Peyer's patch (tissue), 4 donors: Measurements from ENCODE around the gene RBM19. TPM values are rescaled to one million over a fixed set of nuclear protein-coding genes. Genes with fewer than 3 reads are reported as not detected.

Experiments used
- DNase-seq, 3 donors: peaks; one replicate each; pipeline ENCODE4 v3.0.0-alpha.2; 2017 to 2019
- H3K27ac ChIP-seq, 4 donors: fragments of 200-600 bp; sonication (generic); one replicate each; pipeline ENCODE4 v1.5.1; 2016 to 2019
- H3K27me3 ChIP-seq, 2 donors: fragments of 200-600 bp; sonication (generic); one replicate each; pipeline ENCODE4 v1.5.1; 2019
- H3K36me3 ChIP-seq, 3 donors: fragments of 200-600 bp; sonication (generic); one replicate each; pipeline ENCODE4 v1.5.1; 2016 to 2019
- H3K4me1 ChIP-seq, 4 donors: fragments of 200-600 bp; sonication (generic); one replicate each; pipeline ENCODE4 v1.5.1; 2016 to 2019
- H3K4me3 ChIP-seq, 4 donors: fragments of 200-600 bp; sonication (generic); 1 replicate in 3 of 4; 2 replicates in 1 of 4; pipeline ENCODE4 v1.5.1; 2016 to 2019; ENCODE audit warnings: mild to moderate bottlenecking in 1 of 4
- H3K9me3 ChIP-seq, 4 donors: fragments of 200-600 bp; sonication (generic); one replicate each; pipeline ENCODE4 v1.5.1; 2016 to 2019; ENCODE audit warnings: mild to moderate bottlenecking in 1 of 4
- POLR2A ChIP-seq, 2 donors: fragments of 450-650 bp; IDR thresholded peaks; one replicate each; pipeline ENCODE4 v1.5.1; 2017; ENCODE audit warnings: antibody characterized with exemption in 2 of 2, mild to moderate bottlenecking in 2 of 2, moderate library complexity in 2 of 2
- total RNA-seq, 4 donors: library from RNA; depleted of rRNA; stranded (reverse); fragments of >200 nt; gene quantifications; one replicate each; pipeline ENCODE4 v1.1.0, GENCODE V29; 2016
- TF ChIP-seq, protein P1 (sequence below), 6 experiments: fragments of 450-650 bp in 4 of 6; fragments of 200-600 bp in 2 of 6; sonication (generic) in 1 of 6; IDR thresholded peaks; one replicate each; pipeline ENCODE4 v1.5.1; 2017 to 2019; ENCODE audit warnings: antibody characterized with exemption in 6 of 6, mild to moderate bottlenecking in 3 of 6, moderate library complexity in 1 of 6

The RBM19 gene
- total RNA-seq, 4 donors from 2014 or later, result 20.7 to 178 (median 48.0) TPM

DNA sequence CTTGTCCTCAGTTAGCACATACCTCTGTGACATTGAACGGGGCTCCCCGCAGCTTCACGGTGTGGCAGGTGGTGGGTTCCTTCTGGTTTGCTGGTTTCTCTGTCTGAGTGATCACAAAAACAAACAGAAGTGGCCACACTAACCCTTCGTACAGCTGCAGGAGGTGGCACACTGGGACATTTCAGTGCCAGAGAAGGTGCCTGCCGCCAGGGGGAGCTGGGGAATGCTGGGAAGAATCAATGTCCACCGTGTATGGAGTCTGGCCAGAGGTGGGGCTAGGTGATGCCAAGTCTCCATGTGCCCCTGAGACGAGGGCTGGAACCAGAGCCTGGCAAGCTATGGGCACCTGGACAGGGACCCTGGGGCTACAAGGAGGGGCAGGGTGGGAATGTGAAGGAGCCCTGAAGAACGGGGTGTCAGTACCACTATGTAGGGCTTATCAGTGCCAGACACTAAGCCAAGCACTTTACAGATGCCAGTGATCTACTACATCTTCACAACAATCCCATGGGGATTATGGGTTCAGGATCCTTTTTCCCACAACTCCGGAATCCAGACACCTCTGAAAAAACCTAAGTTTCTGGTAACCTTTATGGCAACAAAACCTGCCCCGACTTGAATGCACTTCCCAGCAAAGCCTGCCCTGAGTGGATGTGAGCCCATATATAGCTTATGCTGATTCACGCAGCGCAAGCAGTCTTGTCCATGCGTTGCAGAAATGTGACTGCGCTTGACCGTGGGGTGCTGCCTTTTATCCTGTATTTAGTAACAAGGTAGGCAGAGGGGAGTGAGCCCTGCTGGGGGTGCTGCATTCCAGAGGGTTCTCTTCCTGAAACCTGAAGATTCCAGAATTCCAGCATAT, 10.8 kb downstream of the RBM19 start:
- H3K9me3 ChIP-seq, result no peaks in the 10 kb centered on the region
- no peak overlapping the region for H3K4me3 ChIP-seq
- no peak overlapping the region for H3K27ac ChIP-seq
- H3K36me3 ChIP-seq, result peaks cover 0 to 86% (median 0%) of the 10 kb centered on the region in 3 donors
- no peaks in the 10 kb centered on the region for H3K4me1 ChIP-seq
- H3K27me3 ChIP-seq, result no peaks in the 10 kb centered on the region
- DNase-seq, result peak in 2 of 3 donors; percentile 51 to 59
- TF ChIP-seq, protein P1, sequence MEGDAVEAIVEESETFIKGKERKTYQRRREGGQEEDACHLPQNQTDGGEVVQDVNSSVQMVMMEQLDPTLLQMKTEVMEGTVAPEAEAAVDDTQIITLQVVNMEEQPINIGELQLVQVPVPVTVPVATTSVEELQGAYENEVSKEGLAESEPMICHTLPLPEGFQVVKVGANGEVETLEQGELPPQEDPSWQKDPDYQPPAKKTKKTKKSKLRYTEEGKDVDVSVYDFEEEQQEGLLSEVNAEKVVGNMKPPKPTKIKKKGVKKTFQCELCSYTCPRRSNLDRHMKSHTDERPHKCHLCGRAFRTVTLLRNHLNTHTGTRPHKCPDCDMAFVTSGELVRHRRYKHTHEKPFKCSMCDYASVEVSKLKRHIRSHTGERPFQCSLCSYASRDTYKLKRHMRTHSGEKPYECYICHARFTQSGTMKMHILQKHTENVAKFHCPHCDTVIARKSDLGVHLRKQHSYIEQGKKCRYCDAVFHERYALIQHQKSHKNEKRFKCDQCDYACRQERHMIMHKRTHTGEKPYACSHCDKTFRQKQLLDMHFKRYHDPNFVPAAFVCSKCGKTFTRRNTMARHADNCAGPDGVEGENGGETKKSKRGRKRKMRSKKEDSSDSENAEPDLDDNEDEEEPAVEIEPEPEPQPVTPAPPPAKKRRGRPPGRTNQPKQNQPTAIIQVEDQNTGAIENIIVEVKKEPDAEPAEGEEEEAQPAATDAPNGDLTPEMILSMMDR (IDR thresholded peaks at IDR 0.05), result peak in 3 of 6 experiments; percentile 21 to 42 (median 28)
- no peak for TF ChIP-seq POLR2A (IDR thresholded peaks at IDR 0.05)

DNA sequence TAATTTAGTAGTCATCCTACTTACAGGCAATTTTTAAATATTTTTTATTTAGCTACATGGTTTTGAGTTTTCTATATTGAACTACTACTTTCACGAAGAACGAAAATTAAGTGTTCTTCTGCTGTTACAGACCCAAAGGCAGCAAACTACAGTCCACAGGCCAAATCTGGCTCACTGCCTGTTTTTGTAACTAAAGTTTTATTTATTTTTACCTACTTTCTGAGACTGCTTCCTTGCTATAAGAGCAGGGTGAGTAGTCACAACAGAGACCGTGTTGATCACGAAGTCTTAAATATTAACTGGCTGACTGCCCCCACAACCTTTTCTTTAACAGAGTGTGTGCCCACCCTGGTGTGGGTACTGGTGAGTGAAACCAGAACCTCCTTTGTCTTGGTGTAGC, 11.6 kb downstream of the RBM19 start:
- TF ChIP-seq, protein P1 (IDR thresholded peaks at IDR 0.05), result no peak
- H3K27me3 ChIP-seq, result no peaks in the 10 kb centered on the region
- H3K4me3 ChIP-seq, result no peak overlapping the region
- H3K36me3 ChIP-seq, result peaks cover 0 to 83% (median 0%) of the 10 kb centered on the region in 3 donors
- H3K9me3 ChIP-seq, result no peaks in the 10 kb centered on the region
- H3K27ac ChIP-seq, result no peak overlapping the region
- DNase-seq, result no peak
- no peaks in the 10 kb centered on the region for H3K4me1 ChIP-seq

DNA sequence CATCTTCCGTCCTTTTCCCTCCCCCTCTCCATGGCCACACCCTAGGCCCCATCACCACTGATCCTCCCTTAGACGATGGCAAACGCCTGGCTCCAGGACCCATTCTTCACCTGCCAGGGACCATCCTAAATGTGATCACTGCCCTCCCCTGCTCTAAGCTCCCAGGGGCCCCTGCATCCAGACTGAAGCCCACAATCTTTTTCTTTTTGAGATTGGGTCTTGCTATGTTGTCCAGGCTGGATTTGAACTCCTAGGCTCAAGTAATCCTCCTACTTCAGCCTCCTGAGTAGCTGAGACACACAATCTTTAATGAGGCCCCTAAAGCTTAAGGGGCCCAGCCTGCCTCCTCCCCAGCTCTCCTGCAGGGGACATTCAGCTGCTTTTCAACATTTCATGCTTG, 15.3 kb downstream of the RBM19 start:
- H3K9me3 ChIP-seq, result no peaks in the 10 kb centered on the region
- no peak overlapping the region for H3K27ac ChIP-seq
- H3K4me1 ChIP-seq, result no peaks in the 10 kb centered on the region
- H3K27me3 ChIP-seq, result no peaks in the 10 kb centered on the region
- TF ChIP-seq, protein P1 (IDR thresholded peaks at IDR 0.05), result no peak
- no peak for TF ChIP-seq POLR2A (IDR thresholded peaks at IDR 0.05)
- H3K4me3 ChIP-seq, result no peak overlapping the region
- H3K36me3 ChIP-seq, result peaks cover 0 to 86% (median 0%) of the 10 kb centered on the region in 3 donors
- DNase-seq, result no peak

DNA sequence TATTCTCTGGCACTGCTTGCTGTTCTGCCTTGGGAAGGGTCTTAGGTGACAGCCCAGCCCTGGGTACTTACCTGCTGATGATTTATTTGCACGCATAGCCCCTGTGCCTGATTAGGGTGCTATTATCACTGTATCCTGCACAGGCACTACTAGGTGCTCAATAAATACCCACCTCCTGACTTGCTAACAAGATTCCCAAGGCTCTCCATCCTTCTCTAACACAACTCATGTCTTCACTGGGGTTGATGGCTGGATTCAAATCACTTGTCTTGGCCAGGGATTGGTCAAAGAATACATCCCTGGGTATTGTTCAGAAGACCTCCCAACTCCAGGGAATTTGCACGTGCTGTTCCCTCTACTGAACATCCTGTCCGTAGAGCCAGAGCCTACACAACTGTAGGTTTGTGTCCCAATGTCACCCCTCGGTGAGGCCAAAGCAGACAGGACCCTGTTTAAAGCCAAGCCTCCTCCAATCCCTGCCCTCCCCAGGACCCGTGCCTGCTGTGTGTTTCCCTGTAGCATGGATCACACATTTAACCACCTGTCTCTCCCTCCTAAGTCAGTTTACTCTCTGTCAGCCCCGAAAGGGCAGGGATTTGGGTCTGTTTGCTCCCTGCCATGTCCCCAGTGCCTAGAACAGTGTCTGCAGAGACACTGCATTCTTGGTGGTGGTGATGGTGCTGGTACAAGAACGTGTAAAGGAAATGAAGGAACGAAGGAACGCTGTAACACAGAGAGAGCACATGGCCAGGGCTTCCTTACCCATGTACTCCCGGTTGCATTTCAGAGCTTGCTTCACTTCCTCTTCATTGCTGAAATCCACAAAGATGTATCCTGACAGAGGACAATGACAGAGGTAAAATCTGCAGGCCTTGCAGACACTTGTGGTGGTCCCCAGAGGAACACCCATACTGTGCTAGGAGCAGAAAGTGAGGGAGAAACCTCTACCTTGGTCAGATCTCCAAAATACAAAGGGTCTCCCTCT, 16.5 kb downstream of the RBM19 start:
- Histone ChIP-seq H3K36me3 (peaks cover 0 to 85% (median 0%) of the 10 kb centered on the region in 3 donors), H3K27ac (no peak overlapping the region), H3K4me3 (no peak overlapping the region), H3K27me3 (no peaks in the 10 kb centered on the region), H3K9me3 (no peaks in the 10 kb centered on the region), H3K4me1 (no peaks in the 10 kb centered on the region)
- TF ChIP-seq, protein P1 (IDR thresholded peaks at IDR 0.05), result no peak
- TF ChIP-seq POLR2A (IDR thresholded peaks at IDR 0.05), result no peak
- no peak for DNase-seq

DNA sequence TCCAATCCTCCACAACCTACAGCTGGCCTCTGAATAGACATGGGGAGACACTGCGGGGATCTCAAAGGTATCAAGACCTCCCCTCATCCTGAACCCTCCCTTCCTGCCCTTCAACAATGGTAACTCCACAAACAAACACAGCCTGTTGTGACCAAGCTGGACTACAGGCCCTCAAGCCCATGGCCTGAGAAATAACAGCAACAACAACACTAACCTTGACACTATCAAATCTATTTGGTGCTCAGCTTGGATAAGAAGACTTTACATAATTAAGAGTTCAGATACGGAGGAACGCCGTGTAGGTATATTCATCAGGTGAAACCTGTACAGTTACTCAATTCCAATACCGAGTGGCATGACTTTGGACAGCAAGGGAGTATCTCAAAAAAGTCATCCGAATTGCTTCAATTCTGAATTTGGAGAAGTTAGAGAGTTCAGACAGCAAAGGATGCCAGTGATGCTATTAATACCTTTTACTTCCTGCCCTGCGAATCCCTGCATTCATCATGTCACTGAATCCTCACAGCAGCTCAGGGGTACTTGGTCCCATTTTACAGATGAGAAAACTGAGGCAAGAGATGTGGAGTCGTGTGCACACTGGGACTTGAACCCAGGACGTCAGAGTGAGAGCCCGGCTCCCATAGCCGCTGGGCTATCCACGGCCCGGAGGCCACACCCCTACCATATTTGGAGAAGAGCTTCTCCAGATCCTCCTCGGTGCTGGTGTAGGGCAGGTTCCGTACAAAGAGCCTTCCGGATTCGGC, 17.8 kb downstream of the RBM19 start:
- Histone ChIP-seq H3K27ac (no peak overlapping the region), H3K27me3 (no peaks in the 10 kb centered on the region), H3K4me1 (no peaks in the 10 kb centered on the region), H3K4me3 (no peak overlapping the region), H3K9me3 (no peaks in the 10 kb centered on the region), H3K36me3 (peaks cover 0 to 85% (median 0%) of the 10 kb centered on the region in 3 donors)
- no peak for DNase-seq
- TF ChIP-seq, protein P1 (IDR thresholded peaks at IDR 0.05), result no peak
- no peak for TF ChIP-seq POLR2A (IDR thresholded peaks at IDR 0.05)
